ENCODE data around the gene GLDN.

- TF ChIP-seq CTCF (IDR thresholded peaks at IDR 0.05) (no peak), POLR2A (IDR thresholded peaks at IDR 0.05) (no peak), POLR2AphosphoS5 (IDR thresholded peaks at IDR 0.05) (no peak)
Observed at GRCh38 chr15:51334011-51334451, 7.4 kb upstream of the GLDN start.
